H9 (cell line): ENCODE results near the gene TMED7. TPM values are rescaled to one million over a fixed set of nuclear protein-coding genes. Genes with fewer than 3 reads are reported as not detected.

ENCODE experiments used
- DNase-seq: peaks from one replicate; pipeline ENCODE4 v3.0.0-alpha.2; 2017
- H2AFZ ChIP-seq: one replicate; pipeline ENCODE4 v1.6.1; 2013; ENCODE audit warnings: mild to moderate bottlenecking, low read length, control low read depth, moderate library complexity
- H2AK5ac ChIP-seq: 2 replicates; pipeline ENCODE4 v1.6.1; 2013; ENCODE audit warnings: low read length, control low read depth, mixed read lengths; ENCODE audit not compliant: insufficient read length
- H2BK120ac ChIP-seq: one replicate; pipeline ENCODE4 v1.6.1; 2013; ENCODE audit warnings: low read depth, mild to moderate bottlenecking, low read length, control low read depth, inconsistent platforms; ENCODE audit not compliant: poor library complexity, severe bottlenecking
- H2BK12ac ChIP-seq: 2 replicates; pipeline ENCODE4 v1.6.1; 2013; ENCODE audit warnings: low read length, control low read depth, mixed read lengths, low read depth; ENCODE audit not compliant: insufficient read length
- H2BK15ac ChIP-seq: 2 replicates; pipeline ENCODE4 v1.6.1; 2013; ENCODE audit warnings: low read depth, low read length, control low read depth
- H2BK20ac ChIP-seq: one replicate; pipeline ENCODE4 v1.6.1; 2013; ENCODE audit warnings: low read depth, mild to moderate bottlenecking, low read length, control low read depth, inconsistent platforms; ENCODE audit not compliant: poor library complexity, severe bottlenecking
- H2BK5ac ChIP-seq: 2 replicates; pipeline ENCODE4 v1.6.1; 2013; ENCODE audit warnings: low read length, control low read depth, mixed read lengths; ENCODE audit not compliant: insufficient read length
- H3K14ac ChIP-seq: 2 replicates; pipeline ENCODE4 v1.6.1; 2013; ENCODE audit warnings: low read length, control low read depth; ENCODE audit not compliant: insufficient read depth
- H3K18ac ChIP-seq: 2 replicates; pipeline ENCODE4 v1.6.1; 2013; ENCODE audit warnings: low read depth, mild to moderate bottlenecking, mixed read lengths, low read length, control low read depth; ENCODE audit not compliant: insufficient read length
- H3K23ac ChIP-seq: 2 replicates; pipeline ENCODE4 v1.6.1; 2013; ENCODE audit warnings: low read length, control low read depth, mixed read lengths, low read depth; ENCODE audit not compliant: insufficient read length
- H3K23me2 ChIP-seq: 2 replicates; pipeline ENCODE4 v1.6.1; 2013; ENCODE audit warnings: low read depth, mild to moderate bottlenecking, mixed read lengths, low read length, control low read depth; ENCODE audit not compliant: insufficient read length, poor library complexity, severe bottlenecking
- H3K27ac ChIP-seq: 2 replicates; pipeline ENCODE4 v1.5.1; 2013; ENCODE audit warnings: low read length, control low read depth, mixed read lengths, low read depth; ENCODE audit not compliant: insufficient read length
- H3K27me3 ChIP-seq: 2 replicates; pipeline ENCODE4 v1.6.1; 2013; ENCODE audit warnings: low read length, control low read depth, inconsistent platforms; ENCODE audit not compliant: insufficient read depth
- H3K4ac ChIP-seq: 2 replicates; pipeline ENCODE4 v1.6.1; 2013; ENCODE audit warnings: low read depth, mild to moderate bottlenecking, control low read depth, inconsistent platforms, low read length, moderate library complexity
- H3K4me1 ChIP-seq: 2 replicates; pipeline ENCODE4 v1.6.1; 2013; ENCODE audit warnings: low read length, control low read depth, inconsistent platforms; ENCODE audit not compliant: insufficient read depth
- H3K4me2 ChIP-seq: 2 replicates; pipeline ENCODE4 v1.6.1; 2013; ENCODE audit warnings: low read length, control low read depth, mixed read lengths; ENCODE audit not compliant: insufficient read length, insufficient read depth
- H3K56ac ChIP-seq: 2 replicates; pipeline ENCODE4 v1.6.1; 2013; ENCODE audit warnings: low read depth, mild to moderate bottlenecking, mixed read lengths, low read length, control low read depth; ENCODE audit not compliant: insufficient read length
- H3K79me1 ChIP-seq: 2 replicates; pipeline ENCODE4 v1.6.1; 2013; ENCODE audit warnings: low read depth, mild to moderate bottlenecking, moderate library complexity, low read length, control low read depth, inconsistent platforms; ENCODE audit not compliant: insufficient read depth, poor library complexity, severe bottlenecking
- H3K79me2 ChIP-seq: 2 replicates; pipeline ENCODE4 v1.6.1; 2013; ENCODE audit warnings: low read length, control low read depth, inconsistent platforms; ENCODE audit not compliant: insufficient read depth
- H3K9ac ChIP-seq: 2 replicates; pipeline ENCODE4 v1.6.1; 2013; ENCODE audit warnings: low read length, control low read depth, mixed read lengths; ENCODE audit not compliant: insufficient read length; ENCODE audit errors: extremely low read depth
- H3K9me3 ChIP-seq: one replicate; pipeline ENCODE4 v1.6.1; 2013; ENCODE audit warnings: low read depth, low read length, inconsistent platforms; ENCODE audit not compliant: control insufficient read depth
- H3T11ph ChIP-seq: one replicate; pipeline ENCODE4 v1.6.1; 2013; ENCODE audit warnings: mild to moderate bottlenecking, low read length, control low read depth, inconsistent platforms
- H4K20me1 ChIP-seq: one replicate; pipeline ENCODE4 v1.6.1; 2013; ENCODE audit not compliant: control insufficient read depth, insufficient read length, insufficient read depth
- H4K5ac ChIP-seq: 2 replicates; pipeline ENCODE4 v1.6.1; 2013; ENCODE audit warnings: low read depth, mild to moderate bottlenecking, mixed read lengths, low read length, control low read depth; ENCODE audit not compliant: insufficient read length
- H4K8ac ChIP-seq: replicated peaks from 2 replicates; pipeline ENCODE4 v1.6.1; 2013; ENCODE audit warnings: low read length, control low read depth, mixed read lengths, low read depth; ENCODE audit not compliant: insufficient read length
- H4K91ac ChIP-seq: 2 replicates; pipeline ENCODE4 v1.6.1; 2013; ENCODE audit warnings: low read depth, mild to moderate bottlenecking, moderate library complexity, mixed read lengths, low read length, control low read depth; ENCODE audit not compliant: insufficient read length
- H3K27ac Mint-ChIP-seq, 3 experiments: 2 replicates in 2 of 3; 3 replicates in 1 of 3; pipeline ENCODE4 v1.8.0; 2020 to 2021; ENCODE audit warnings: mixed read lengths in 3 of 3, mild to moderate bottlenecking in 1 of 3, moderate library complexity in 1 of 3
- H3K27me3 Mint-ChIP-seq: 2 replicates; pipeline ENCODE4 v1.8.0; 2021; ENCODE audit warnings: low read depth, mild to moderate bottlenecking, moderate library complexity, mixed read lengths
- H3K36me3 Mint-ChIP-seq, 3 experiments: 2 replicates in 2 of 3; 3 replicates in 1 of 3; pipeline ENCODE4 v1.8.0; 2020 to 2021; ENCODE audit warnings: low read depth in 3 of 3, mixed read lengths in 3 of 3; ENCODE audit not compliant: insufficient read depth in 1 of 3
- H3K4me1 Mint-ChIP-seq, 2 experiments: 2 replicates each; pipeline ENCODE4 v1.8.0; 2020; ENCODE audit warnings: mixed read lengths in 2 of 2
- H3K4me3 Mint-ChIP-seq, 2 experiments: 2 replicates in 1 of 2; 3 replicates in 1 of 2; pipeline ENCODE4 v1.8.0; 2020 to 2021; ENCODE audit warnings: mild to moderate bottlenecking in 2 of 2, mixed read lengths in 2 of 2, moderate library complexity in 1 of 2
- H3K9me3 Mint-ChIP-seq, 2 experiments: 2 replicates in 1 of 2; 3 replicates in 1 of 2; pipeline ENCODE4 v1.8.0; 2020; ENCODE audit warnings: mild to moderate bottlenecking in 2 of 2, mixed read lengths in 2 of 2, moderate library complexity in 1 of 2
- WGBS: extraction: QIAGEN DNeasy Blood & Tissue Kit; methylation state at CpG from one replicate; pipeline ENCODE4 v1.1.7; 2013; ENCODE audit warnings: missing lambda C conversion rate, low lambda C conversion rate, mixed read lengths; ENCODE audit not compliant: insufficient read length; ENCODE audit errors: extremely low coverage; 5-methylcytosine and 5-hydroxymethylcytosine counted together
- total RNA-seq: library from RNA; stranded (reverse); gene quantifications from 2 replicates; pipeline ENCODE4 v1.2.1, GENCODE V29; 2021
- TF ChIP-seq, protein P1 (sequence below): fragments of 200-600 bp; sonication (generic); conservative IDR thresholded peaks from 3 replicates; pipeline ENCODE4 v1.8.0; 2021; ENCODE audit warnings: antibody characterized with exemption, mild to moderate bottlenecking

TMED7 gene
- total RNA-seq, 1 experiment from 2014 or later, result 68.8 TPM

DNA sequence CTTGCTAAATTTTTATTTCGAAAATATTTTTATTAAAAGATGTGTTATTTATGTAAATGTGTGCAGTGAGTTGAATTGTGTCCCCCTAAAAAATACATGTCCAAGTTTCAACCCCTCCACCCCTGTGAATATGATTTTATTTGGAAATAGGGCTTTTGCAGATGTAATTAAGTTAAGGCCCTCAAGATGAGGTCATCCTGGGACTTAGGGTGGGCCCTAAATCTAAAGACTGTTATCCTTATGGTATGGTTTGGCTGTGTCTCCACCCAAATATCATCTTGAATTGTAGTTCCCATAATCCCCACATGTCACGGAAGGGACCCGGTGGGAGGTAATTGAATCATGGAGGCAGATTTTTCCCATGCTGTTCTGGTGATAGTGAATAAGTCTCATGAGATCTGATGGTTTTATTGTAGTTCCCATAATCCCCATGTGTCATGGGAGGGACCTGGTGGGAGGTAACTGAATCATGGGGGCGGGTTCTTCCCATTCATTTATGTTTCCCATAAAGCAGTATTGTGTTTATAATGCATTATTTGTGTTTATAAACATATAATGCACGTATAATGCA, 1.5 kb upstream of the TMED7 start:
- Histone ChIP-seq H3K27me3 (no peaks in the 10 kb centered on the region), H3K18ac (no peak overlapping the region), H3K27ac (no peak overlapping the region), H3K79me1 (peaks cover 10% of the 10 kb centered on the region), H4K91ac (no peak overlapping the region), H2BK20ac (no peak overlapping the region), H4K5ac (no peak overlapping the region), H2BK120ac (no peak overlapping the region), H3K23ac (no peak overlapping the region), H3K4me2 (no peak overlapping the region), H3K4me1 (no peaks in the 10 kb centered on the region; the same call in 1 of the 2 replicates), H2BK5ac (no peak overlapping the region), H3K23me2 (peaks cover 2% of the 10 kb centered on the region), H4K8ac (no peak overlapping the region), H3K14ac (no peak overlapping the region), H2AFZ (no peak overlapping the region), H3K9me3 (no peaks in the 10 kb centered on the region), H2BK15ac (no peak overlapping the region), H3K56ac (no peak overlapping the region), H2AK5ac (no peak overlapping the region), H2BK12ac (no peak overlapping the region), H3K4ac (no peak overlapping the region), H3K9ac (no peak overlapping the region), H4K20me1 (no peaks in the 10 kb centered on the region), H3K79me2 (peaks cover 17% of the 10 kb centered on the region; the same call in 1 of the 2 replicates), H3T11ph (no peak overlapping the region)
- peak overlapping the region; percentile 12 to 39; a peak in 4 of 5 replicates for H3K4me3 Mint-ChIP-seq
- H3K36me3 Mint-ChIP-seq, result no peaks in the 10 kb centered on the region
- TF ChIP-seq, protein P1, sequence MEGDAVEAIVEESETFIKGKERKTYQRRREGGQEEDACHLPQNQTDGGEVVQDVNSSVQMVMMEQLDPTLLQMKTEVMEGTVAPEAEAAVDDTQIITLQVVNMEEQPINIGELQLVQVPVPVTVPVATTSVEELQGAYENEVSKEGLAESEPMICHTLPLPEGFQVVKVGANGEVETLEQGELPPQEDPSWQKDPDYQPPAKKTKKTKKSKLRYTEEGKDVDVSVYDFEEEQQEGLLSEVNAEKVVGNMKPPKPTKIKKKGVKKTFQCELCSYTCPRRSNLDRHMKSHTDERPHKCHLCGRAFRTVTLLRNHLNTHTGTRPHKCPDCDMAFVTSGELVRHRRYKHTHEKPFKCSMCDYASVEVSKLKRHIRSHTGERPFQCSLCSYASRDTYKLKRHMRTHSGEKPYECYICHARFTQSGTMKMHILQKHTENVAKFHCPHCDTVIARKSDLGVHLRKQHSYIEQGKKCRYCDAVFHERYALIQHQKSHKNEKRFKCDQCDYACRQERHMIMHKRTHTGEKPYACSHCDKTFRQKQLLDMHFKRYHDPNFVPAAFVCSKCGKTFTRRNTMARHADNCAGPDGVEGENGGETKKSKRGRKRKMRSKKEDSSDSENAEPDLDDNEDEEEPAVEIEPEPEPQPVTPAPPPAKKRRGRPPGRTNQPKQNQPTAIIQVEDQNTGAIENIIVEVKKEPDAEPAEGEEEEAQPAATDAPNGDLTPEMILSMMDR, result no peak
- peaks cover 10 to 12% of the 10 kb centered on the region in 2 experiments for H3K4me1 Mint-ChIP-seq
- H3K9me3 Mint-ChIP-seq, result no peaks in the 10 kb centered on the region; a peak in 1 of 5 replicates
- WGBS, result no CpG with 5 or more reads among the region's 5 CpGs
- DNase-seq, result no peak
- no peak overlapping the region for H3K27ac Mint-ChIP-seq
- no peaks in the 10 kb centered on the region for H3K27me3 Mint-ChIP-seq
